ENCODE measurements around the gene NCAM2.

GRCh38 chr21:21297211-21297610, 299.0 kb downstream of the NCAM2 start:
- TF ChIP-seq POLR2A (IDR thresholded peaks at IDR 0.05): no peak
- TF ChIP-seq CTCF (IDR thresholded peaks at IDR 0.05): no peak

Measured in esophagus squamous epithelium (tissue), 4 donors.